ENCODE results near the gene TOR4A. TPM values are rescaled to one million over a fixed set of nuclear protein-coding genes. Genes with fewer than 3 reads are reported as not detected.

The TOR4A gene
- polyA plus RNA-seq, 3 donors: 3.7 to 4.3 (median 4.2) TPM

- no peak for DNase-seq (ENCODE audit: low read depth in 3 of 3, low spot score in 2 of 3)
Observed at GRCh38 chr9:137331929-137332328, 54.4 kb downstream of the TOR4A start.

Other genes starting within 250 kb of the TOR4A start
- gene ABCA2, start 249.5 kb upstream of the TOR4A start, polyA plus RNA-seq (ENCODE audit: insufficient read length in 3 of 3): 10 to 100 TPM; 42.0 to 49.0 (median 46.3) TPM
- gene FUT7, start 245.6 kb upstream of the TOR4A start, polyA plus RNA-seq (ENCODE audit: insufficient read length in 3 of 3): under 1 TPM in 1 of 3 donors, not detected in 2; 0.06 TPM
- 10 to 100 TPM; 16.3 to 20.1 (median 18.7) TPM for gene NPDC1, start 231.5 kb upstream of the TOR4A start, polyA plus RNA-seq (ENCODE audit: insufficient read length in 3 of 3)
- 1 to 10 TPM; 2.9 to 3.9 (median 3.3) TPM for gene ENTPD2, start 223.7 kb upstream of the TOR4A start, polyA plus RNA-seq (ENCODE audit: insufficient read length in 3 of 3)
- 1 to 10 TPM; 5.4 to 6.2 (median 5.9) TPM for gene SAPCD2, start 207.2 kb upstream of the TOR4A start, polyA plus RNA-seq (ENCODE audit: insufficient read length in 3 of 3)
- 1 to 10 TPM; 3.5 to 5.4 (median 3.8) TPM for gene UAP1L1, start 200.2 kb upstream of the TOR4A start, polyA plus RNA-seq (ENCODE audit: insufficient read length in 3 of 3)
- gene MAN1B1, start 190.7 kb upstream of the TOR4A start, polyA plus RNA-seq (ENCODE audit: insufficient read length in 3 of 3): 10 to 100 TPM; 43.6 to 48.3 (median 47.0) TPM
- 10 to 100 TPM; 11.8 to 19.8 (median 11.9) TPM for gene DPP7, start 163.0 kb upstream of the TOR4A start, polyA plus RNA-seq (ENCODE audit: insufficient read length in 3 of 3)
- gene GRIN1, start 138.6 kb upstream of the TOR4A start, polyA plus RNA-seq (ENCODE audit: insufficient read length in 3 of 3): not detected
- not detected for gene LRRC26, start 107.7 kb upstream of the TOR4A start, polyA plus RNA-seq (ENCODE audit: insufficient read length in 3 of 3)
- gene TMEM210, start 105.7 kb upstream of the TOR4A start, polyA plus RNA-seq (ENCODE audit: insufficient read length in 3 of 3): not detected
- 10 to 100 TPM; 29.1 to 34.5 (median 31.9) TPM for gene ANAPC2, start 89.2 kb upstream of the TOR4A start, polyA plus RNA-seq (ENCODE audit: insufficient read length in 3 of 3)
- gene SSNA1, start 89.0 kb upstream of the TOR4A start, polyA plus RNA-seq (ENCODE audit: insufficient read length in 3 of 3): 10 to 100 TPM; 41.4 to 52.2 (median 43.2) TPM
- gene TPRN, start 77.0 kb upstream of the TOR4A start, polyA plus RNA-seq (ENCODE audit: insufficient read length in 3 of 3): 10 to 100 TPM; 12.8 to 15.5 (median 13.2) TPM
- gene TMEM203, start 72.1 kb upstream of the TOR4A start, polyA plus RNA-seq (ENCODE audit: insufficient read length in 3 of 3): 10 to 100 TPM; 39.7 to 44.3 (median 42.6) TPM
- 1 to 10 TPM; 7.6 to 8.2 (median 8.2) TPM for gene NDOR1, start 72.0 kb upstream of the TOR4A start, polyA plus RNA-seq (ENCODE audit: insufficient read length in 3 of 3)
- gene RNF208, start 55.5 kb upstream of the TOR4A start, polyA plus RNA-seq (ENCODE audit: insufficient read length in 3 of 3): 1 to 10 TPM; 5.1 to 7.2 (median 5.2) TPM
- 1 to 10 TPM; 3.1 to 6.6 (median 5.6) TPM for gene CYSRT1, start 52.6 kb upstream of the TOR4A start, polyA plus RNA-seq (ENCODE audit: insufficient read length in 3 of 3)
- gene RNF224, start 50.2 kb upstream of the TOR4A start, polyA plus RNA-seq (ENCODE audit: insufficient read length in 3 of 3): 1 to 10 TPM; 3.0 to 8.0 (median 4.6) TPM
- 1 to 10 TPM; 2.8 to 6.0 (median 5.2) TPM for gene SLC34A3, start 46.8 kb upstream of the TOR4A start, polyA plus RNA-seq (ENCODE audit: insufficient read length in 3 of 3)
- gene TUBB4B, start 36.4 kb upstream of the TOR4A start, polyA plus RNA-seq (ENCODE audit: insufficient read length in 3 of 3): 100 to 1,000 TPM; 332 to 418 (median 352) TPM
- gene STPG3, start 26.4 kb upstream of the TOR4A start, polyA plus RNA-seq (ENCODE audit: insufficient read length in 3 of 3): 1 to 10 TPM in 2 of 3 donors, under 1 TPM in 1; 0.75 to 1.6 (median 1.1) TPM
- gene NELFB, start 22.4 kb upstream of the TOR4A start, polyA plus RNA-seq (ENCODE audit: insufficient read length in 3 of 3): 10 to 100 TPM; 45.5 to 54.0 (median 51.3) TPM
- gene NRARP, start 24.5 kb downstream of the TOR4A start, polyA plus RNA-seq (ENCODE audit: insufficient read length in 3 of 3): 1 to 10 TPM; 5.3 to 7.5 (median 6.4) TPM
- 1 to 10 TPM; 8.7 to 9.2 (median 8.9) TPM for gene EXD3, start 145.4 kb downstream of the TOR4A start, polyA plus RNA-seq (ENCODE audit: insufficient read length in 3 of 3)
- gene NOXA1, start 145.7 kb downstream of the TOR4A start, polyA plus RNA-seq (ENCODE audit: insufficient read length in 3 of 3): 1 to 10 TPM; 3.9 to 4.9 (median 4.8) TPM
- under 1 TPM; 0.19 to 0.34 (median 0.25) TPM for gene ENTPD8, start 163.6 kb downstream of the TOR4A start, polyA plus RNA-seq (ENCODE audit: insufficient read length in 3 of 3)
- gene NSMF, start 181.6 kb downstream of the TOR4A start, polyA plus RNA-seq (ENCODE audit: insufficient read length in 3 of 3): 10 to 100 TPM; 51.0 to 58.8 (median 57.3) TPM

All from right renal cortex interstitium (tissue), 3 donors.